OCI-LY3 (cell line): Measurements from ENCODE around the gene TECPR2.

ENCODE experiments used
- H2AFZ ChIP-seq: fragments of 200-600, 300-600 bp; shearing (Covaris generic); 2 replicates; pipeline ENCODE4 v1.6.0; 2014; ENCODE audit warnings: antibody characterized with exemption, low read depth, low read length
- H3K27ac ChIP-seq: fragments of 200-600, 300-600 bp; sonication (generic); 2 replicates; pipeline ENCODE4 v1.5.1; 2014; ENCODE audit warnings: mild to moderate bottlenecking, low read length, moderate library complexity, mixed read lengths
- H3K27me3 ChIP-seq: fragments of 200-600, 300-600 bp; sonication (generic); 2 replicates; pipeline ENCODE4 v1.6.1; 2014; ENCODE audit warnings: low read depth, low read length, mixed read lengths
- H3K36me3 ChIP-seq: fragments of 200-600, 300-600 bp; sonication (generic); replicated peaks from 2 replicates; pipeline ENCODE3; 2014; ENCODE audit warnings: low read depth, low read length, mixed read lengths
- H3K4me1 ChIP-seq: fragments of 300-600, 200-600 bp; sonication (generic); 2 replicates; pipeline ENCODE4 v1.6.1; 2014; ENCODE audit warnings: low read length, mixed read lengths
- H3K4me2 ChIP-seq: fragments of 200-600, 300-600 bp; sonication (generic); 2 replicates; pipeline ENCODE4 v1.6.1; 2014; ENCODE audit warnings: low read length, mixed read lengths
- H3K4me3 ChIP-seq: fragments of 300-600, 200-600 bp; sonication (generic); 2 replicates; pipeline ENCODE4 v1.5.1; 2014; ENCODE audit warnings: antibody characterized with exemption, mild to moderate bottlenecking, low read length, moderate library complexity
- H3K79me2 ChIP-seq: fragments of 300-600, 200-600 bp; shearing (Covaris generic); 2 replicates; pipeline ENCODE4 v1.6.1; 2014; ENCODE audit warnings: mild to moderate bottlenecking, low read length, mixed read lengths
- H3K9ac ChIP-seq: fragments of 300-600, 200-600 bp; shearing (Covaris generic); 2 replicates; pipeline ENCODE4 v1.6.0; 2014; ENCODE audit warnings: mild to moderate bottlenecking, low read length, moderate library complexity
- H3K9me3 ChIP-seq: fragments of 200-600, 300-600 bp; shearing (Covaris generic); 2 replicates; pipeline ENCODE4 v1.6.1; 2014; ENCODE audit warnings: low read length, mixed read lengths; ENCODE audit not compliant: insufficient read depth
- H4K20me1 ChIP-seq: fragments of 200-600, 300-600 bp; sonication (generic); 2 replicates; pipeline ENCODE4 v1.6.1; 2016; ENCODE audit warnings: low read length, mixed read lengths; ENCODE audit not compliant: insufficient read depth
- EZH2phosphoT487 ChIP-seq: fragments of 200-600 bp; shearing (Covaris generic); IDR thresholded peaks from 2 replicates; pipeline ENCODE4 v1.6.1; 2018; ENCODE audit warnings: antibody characterized with exemption, mixed run types, low read depth
- TF ChIP-seq, protein P1 (sequence below): fragments of 200-600, 300-600 bp; sonication (generic); IDR thresholded peaks from 2 replicates; pipeline ENCODE4 v1.5.1; 2014; ENCODE audit warnings: antibody characterized with exemption, low read length, low read depth

The TECPR2 gene

GRCh38 chr14:102424923-102425322 is 62.2 kb downstream of the TECPR2 start:
- TF ChIP-seq EZH2phosphoT487: no peak
- TF ChIP-seq, protein P1, sequence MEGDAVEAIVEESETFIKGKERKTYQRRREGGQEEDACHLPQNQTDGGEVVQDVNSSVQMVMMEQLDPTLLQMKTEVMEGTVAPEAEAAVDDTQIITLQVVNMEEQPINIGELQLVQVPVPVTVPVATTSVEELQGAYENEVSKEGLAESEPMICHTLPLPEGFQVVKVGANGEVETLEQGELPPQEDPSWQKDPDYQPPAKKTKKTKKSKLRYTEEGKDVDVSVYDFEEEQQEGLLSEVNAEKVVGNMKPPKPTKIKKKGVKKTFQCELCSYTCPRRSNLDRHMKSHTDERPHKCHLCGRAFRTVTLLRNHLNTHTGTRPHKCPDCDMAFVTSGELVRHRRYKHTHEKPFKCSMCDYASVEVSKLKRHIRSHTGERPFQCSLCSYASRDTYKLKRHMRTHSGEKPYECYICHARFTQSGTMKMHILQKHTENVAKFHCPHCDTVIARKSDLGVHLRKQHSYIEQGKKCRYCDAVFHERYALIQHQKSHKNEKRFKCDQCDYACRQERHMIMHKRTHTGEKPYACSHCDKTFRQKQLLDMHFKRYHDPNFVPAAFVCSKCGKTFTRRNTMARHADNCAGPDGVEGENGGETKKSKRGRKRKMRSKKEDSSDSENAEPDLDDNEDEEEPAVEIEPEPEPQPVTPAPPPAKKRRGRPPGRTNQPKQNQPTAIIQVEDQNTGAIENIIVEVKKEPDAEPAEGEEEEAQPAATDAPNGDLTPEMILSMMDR: no peak
- no peak overlapping the region for H3K4me3 ChIP-seq
- H3K27ac ChIP-seq: no peak overlapping the region
- H3K79me2 ChIP-seq: no peaks in the 10 kb centered on the region
- no peaks in the 10 kb centered on the region for H3K9me3 ChIP-seq
- no peak overlapping the region for H3K9ac ChIP-seq
- no peaks in the 10 kb centered on the region for H3K27me3 ChIP-seq
- H3K4me1 ChIP-seq: no peaks in the 10 kb centered on the region
- H3K4me2 ChIP-seq: no peak overlapping the region
- H4K20me1 ChIP-seq: no peaks in the 10 kb centered on the region
- H2AFZ ChIP-seq: no peak overlapping the region
- no peaks in the 10 kb centered on the region for H3K36me3 ChIP-seq

DNA sequence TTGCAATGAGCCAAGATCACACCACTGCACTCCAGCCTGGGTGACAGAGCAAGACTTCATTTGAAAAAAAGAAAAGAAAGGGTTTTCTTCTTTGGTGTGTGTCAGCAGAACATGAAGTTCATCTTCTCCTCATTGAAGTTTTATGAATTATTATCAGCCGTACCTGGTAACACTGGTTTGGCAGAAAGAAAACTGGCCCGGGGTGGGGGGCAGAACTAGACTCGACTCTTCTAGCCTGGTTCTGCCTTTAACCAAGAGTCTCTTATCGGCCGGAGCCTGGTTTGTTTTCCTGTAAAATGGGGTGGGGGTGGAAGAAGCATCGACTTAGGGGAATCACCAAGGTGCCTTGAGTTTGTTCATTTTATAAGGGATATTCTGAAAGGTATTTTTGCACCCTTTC is 64.1 kb downstream of the TECPR2 start:
- Histone ChIP-seq H3K79me2 (no peaks in the 10 kb centered on the region), H4K20me1 (no peaks in the 10 kb centered on the region), H3K36me3 (no peaks in the 10 kb centered on the region), H3K27me3 (no peaks in the 10 kb centered on the region), H2AFZ (no peak overlapping the region), H3K9ac (no peak overlapping the region), H3K4me1 (no peaks in the 10 kb centered on the region), H3K4me3 (no peak overlapping the region), H3K4me2 (no peak overlapping the region), H3K9me3 (no peaks in the 10 kb centered on the region), H3K27ac (no peak overlapping the region)
- TF ChIP-seq EZH2phosphoT487: no peak
- TF ChIP-seq, protein P1: no peak

GRCh38 chr14:102427642-102428041 is 64.9 kb downstream of the TECPR2 start:
- Histone ChIP-seq H4K20me1 (no peaks in the 10 kb centered on the region), H2AFZ (no peak overlapping the region), H3K4me1 (no peaks in the 10 kb centered on the region), H3K27ac (no peak overlapping the region), H3K9me3 (no peaks in the 10 kb centered on the region), H3K4me3 (no peak overlapping the region), H3K4me2 (no peak overlapping the region), H3K9ac (no peak overlapping the region), H3K27me3 (no peaks in the 10 kb centered on the region), H3K36me3 (no peaks in the 10 kb centered on the region), H3K79me2 (no peaks in the 10 kb centered on the region)
- TF ChIP-seq, protein P1: no peak
- no peak for TF ChIP-seq EZH2phosphoT487

- H3K4me2 ChIP-seq: no peak overlapping the region
- H4K20me1 ChIP-seq: no peaks in the 10 kb centered on the region
- H3K9ac ChIP-seq: no peak overlapping the region
- H3K4me3 ChIP-seq: no peak overlapping the region
- H3K79me2 ChIP-seq: no peaks in the 10 kb centered on the region
- H3K27me3 ChIP-seq: no peaks in the 10 kb centered on the region
- H3K36me3 ChIP-seq: no peaks in the 10 kb centered on the region
- no peaks in the 10 kb centered on the region for H3K9me3 ChIP-seq
- no peak overlapping the region for H3K27ac ChIP-seq
- H3K4me1 ChIP-seq: no peaks in the 10 kb centered on the region
- H2AFZ ChIP-seq: no peak overlapping the region
- TF ChIP-seq, protein P1: no peak
These were observed 67.6 kb downstream of the TECPR2 start for GRCh38 chr14:102430212-102430908.
